ENCODE measurements around the gene STK26. TPM values are rescaled to one million over a fixed set of nuclear protein-coding genes. Genes with fewer than 3 reads are reported as not detected.
A peak's percentile ranks its signal among the peaks of the same experiment; 100 is the strongest.

The STK26 gene
- total RNA-seq, 1 donor from 2014 or later: 17.9 TPM

GRCh38 chrX:132107291-132107690 lies 84.2 kb downstream of the STK26 start:
- TF ChIP-seq CTCF (IDR thresholded peaks at IDR 0.05): no peak
- no peaks in the 10 kb centered on the region for H3K9me3 Mint-ChIP-seq (ENCODE audit: low read depth)
- no peaks in the 10 kb centered on the region for H3K27me3 Mint-ChIP-seq (ENCODE audit: low read depth)
- H3K4me1 Mint-ChIP-seq (ENCODE audit: low read depth): peaks cover 15% of the 10 kb centered on the region
- no peak overlapping the region for H3K4me3 Mint-ChIP-seq (ENCODE audit: unreplicated experiment)
- H3K27ac Mint-ChIP-seq (ENCODE audit: unreplicated experiment): no peak overlapping the region
- H3K36me3 Mint-ChIP-seq (ENCODE audit: low read depth): no peaks in the 10 kb centered on the region
- no peak for DNase-seq (ENCODE audit: low spot score)

- no peak for TF ChIP-seq CTCF (IDR thresholded peaks at IDR 0.05)
- H3K9me3 Mint-ChIP-seq (ENCODE audit: low read depth): no peaks in the 10 kb centered on the region
- no peak for DNase-seq (ENCODE audit: low spot score)
- peaks cover 32% of the 10 kb centered on the region for H3K4me1 Mint-ChIP-seq (ENCODE audit: low read depth)
- no peaks in the 10 kb centered on the region for H3K36me3 Mint-ChIP-seq (ENCODE audit: low read depth)
- no peaks in the 10 kb centered on the region for H3K27me3 Mint-ChIP-seq (ENCODE audit: low read depth)
- no peak overlapping the region for H3K27ac Mint-ChIP-seq (ENCODE audit: unreplicated experiment)
- no peak overlapping the region for H3K4me3 Mint-ChIP-seq (ENCODE audit: unreplicated experiment)
Observed at GRCh38 chrX:132114607-132115006, 91.5 kb downstream of the STK26 start.

- no peaks in the 10 kb centered on the region for H3K36me3 Mint-ChIP-seq (ENCODE audit: low read depth)
- no peak overlapping the region for H3K27ac Mint-ChIP-seq (ENCODE audit: unreplicated experiment)
- peaks cover 44% of the 10 kb centered on the region for H3K4me1 Mint-ChIP-seq (ENCODE audit: low read depth)
- TF ChIP-seq CTCF (IDR thresholded peaks at IDR 0.05): no peak
- H3K27me3 Mint-ChIP-seq (ENCODE audit: low read depth): no peaks in the 10 kb centered on the region
- no peak overlapping the region for H3K4me3 Mint-ChIP-seq (ENCODE audit: unreplicated experiment)
- DNase-seq (ENCODE audit: low spot score): no peak
- no peaks in the 10 kb centered on the region for H3K9me3 Mint-ChIP-seq (ENCODE audit: low read depth)
Observed at GRCh38 chrX:132115792-132116191, 92.7 kb downstream of the STK26 start.

DNA sequence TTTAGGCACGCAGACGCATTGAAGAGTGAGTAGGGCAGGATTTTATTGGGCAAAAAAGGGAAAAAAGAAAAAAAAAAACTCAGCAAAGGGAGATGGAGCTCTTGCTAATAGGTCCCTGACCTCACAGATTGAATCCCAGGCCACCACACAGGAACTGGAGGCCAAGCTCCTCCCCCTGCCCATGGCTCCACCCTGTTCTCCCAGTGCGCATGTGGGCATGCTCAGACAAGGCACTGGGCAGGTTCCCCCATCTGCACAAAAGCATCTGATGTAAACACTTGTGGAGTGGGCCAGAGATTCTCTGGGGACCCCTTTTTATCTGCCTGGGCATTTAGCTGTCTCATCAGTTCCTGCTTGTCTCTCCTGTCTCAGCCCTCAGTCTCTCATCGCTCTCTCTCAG lies 95.3 kb downstream of the STK26 start:
- Mint-ChIP-seq H3K27ac (ENCODE audit: unreplicated experiment) (no peak overlapping the region), H3K27me3 (ENCODE audit: low read depth) (no peaks in the 10 kb centered on the region), H3K4me3 (ENCODE audit: unreplicated experiment) (no peak overlapping the region), H3K4me1 (ENCODE audit: low read depth) (peaks cover 46% of the 10 kb centered on the region), H3K9me3 (ENCODE audit: low read depth) (no peaks in the 10 kb centered on the region), H3K36me3 (ENCODE audit: low read depth) (no peaks in the 10 kb centered on the region)
- no peak for DNase-seq (ENCODE audit: low spot score)
- TF ChIP-seq CTCF (IDR thresholded peaks at IDR 0.05): no peak

- H3K4me3 Mint-ChIP-seq (ENCODE audit: unreplicated experiment): no peak overlapping the region
- no peak for TF ChIP-seq CTCF (IDR thresholded peaks at IDR 0.05)
- H3K4me1 Mint-ChIP-seq (ENCODE audit: low read depth): peaks cover 48% of the 10 kb centered on the region
Observed at GRCh38 chrX:132119283-132119682, 96.2 kb downstream of the STK26 start.

More at GRCh38 chrX:132119283-132119682, 96.2 kb downstream of the STK26 start:
- Mint-ChIP-seq H3K9me3 (ENCODE audit: low read depth) (no peaks in the 10 kb centered on the region), H3K36me3 (ENCODE audit: low read depth) (no peaks in the 10 kb centered on the region), H3K27ac (ENCODE audit: unreplicated experiment) (peak overlapping the region; percentile 82), H3K27me3 (ENCODE audit: low read depth) (no peaks in the 10 kb centered on the region)
- DNase-seq (ENCODE audit: low spot score): no peak
